ENCODE measurements around the gene DAZAP2.
"Not testable (repeated sequence)": the region's sequence is repeated elsewhere in the genome, so short reads cannot be mapped to it uniquely, and the experiment has no call there.

The DAZAP2 gene

GRCh38 chr12:51218607-51219161 is 19.9 kb upstream of the DAZAP2 start:
- Histone ChIP-seq H3K4me3 (ENCODE audit: low read depth in 1 of 2, low read length in 2 of 2) (peak overlapping the region; percentile 34 to 66), H3K9me3 (ENCODE audit: insufficient read depth, low read length, severe bottlenecking) (no peaks in the 10 kb centered on the region), H2AFZ (ENCODE audit: low read depth, low read length) (peak overlapping the region; percentile 80), H3K9ac (ENCODE audit: low read depth, low read length) (peak overlapping the region; percentile 63), H3K27ac (ENCODE audit: low read length) (peak overlapping the region; percentile 47), H3K27me3 (ENCODE audit: insufficient read depth, low read length, poor library complexity) (peaks cover 2% of the 10 kb centered on the region), H3K36me3 (ENCODE audit: insufficient read depth, low read length) (no peaks in the 10 kb centered on the region), H3K4me2 (ENCODE audit: insufficient read depth, low read length) (peak overlapping the region; percentile 94), H3K79me2 (ENCODE audit: insufficient read depth, low read length) (no peaks in the 10 kb centered on the region), H3K4me1 (ENCODE audit: insufficient read depth, low read length) (peaks cover 18% of the 10 kb centered on the region), H4K20me1 (ENCODE audit: insufficient read depth, low read length) (no peaks in the 10 kb centered on the region)
- ATAC-seq (ENCODE audit: insufficient read depth, low read depth) (peak; percentile 13; the same call in 2 of the 3 replicates), DNase-seq (no peak)
- TF ChIP-seq CTCF (IDR thresholded peaks at IDR 0.05; ENCODE audit: borderline replicate concordance, extremely low read depth, low read length, poor library complexity, severe bottlenecking) (no peak), EZH2 (IDR thresholded peaks at IDR 0.05; ENCODE audit: borderline replicate concordance, low read depth, low read length, severe bottlenecking) (no peak)

- Histone ChIP-seq H3K9ac (ENCODE audit: low read depth, low read length) (no peak overlapping the region), H3K79me2 (ENCODE audit: insufficient read depth, low read length) (no peaks in the 10 kb centered on the region), H4K20me1 (ENCODE audit: insufficient read depth, low read length) (no peaks in the 10 kb centered on the region), H3K27ac (ENCODE audit: low read length) (no peak overlapping the region), H3K4me2 (ENCODE audit: insufficient read depth, low read length) (peak overlapping the region; percentile 94; the same call in 1 of the 2 replicates), H3K27me3 (ENCODE audit: insufficient read depth, low read length, poor library complexity) (peaks cover 2% of the 10 kb centered on the region), H2AFZ (ENCODE audit: low read depth, low read length) (0 out of 2 replicates have a peak overlapping the region, but pooled peaks have one; percentile 7), H3K4me1 (ENCODE audit: insufficient read depth, low read length) (peaks cover 18% of the 10 kb centered on the region), H3K36me3 (ENCODE audit: insufficient read depth, low read length) (no peaks in the 10 kb centered on the region), H3K4me3 (ENCODE audit: low read depth in 1 of 2, low read length in 2 of 2) (no peak overlapping the region), H3K9me3 (ENCODE audit: insufficient read depth, low read length, severe bottlenecking) (no peaks in the 10 kb centered on the region)
- TF ChIP-seq EZH2 (IDR thresholded peaks at IDR 0.05; ENCODE audit: borderline replicate concordance, low read depth, low read length, severe bottlenecking): no peak
- no peak for TF ChIP-seq CTCF (IDR thresholded peaks at IDR 0.05; ENCODE audit: borderline replicate concordance, extremely low read depth, low read length, poor library complexity, severe bottlenecking)
- DNase-seq (no peak), ATAC-seq (ENCODE audit: insufficient read depth, low read depth) (no peak)
Observed at GRCh38 chr12:51219322-51219721, 19.3 kb upstream of the DAZAP2 start.

- peaks cover 18% of the 10 kb centered on the region for H3K4me1 ChIP-seq (ENCODE audit: insufficient read depth, low read length)
- not testable (repeated sequence) for H3K9ac ChIP-seq (ENCODE audit: low read depth, low read length); H3K79me2 ChIP-seq (ENCODE audit: insufficient read depth, low read length); H3K4me2 ChIP-seq (ENCODE audit: insufficient read depth, low read length); H3K36me3 ChIP-seq (ENCODE audit: insufficient read depth, low read length); H3K27me3 ChIP-seq (ENCODE audit: insufficient read depth, low read length, poor library complexity); DNase-seq; ATAC-seq (ENCODE audit: insufficient read depth, low read depth); H3K4me3 ChIP-seq (ENCODE audit: low read depth in 1 of 2, low read length in 2 of 2); H2AFZ ChIP-seq (ENCODE audit: low read depth, low read length); H3K9me3 ChIP-seq (ENCODE audit: insufficient read depth, low read length, severe bottlenecking); H4K20me1 ChIP-seq (ENCODE audit: insufficient read depth, low read length); H3K27ac ChIP-seq (ENCODE audit: low read length)
Observed at GRCh38 chr12:51219857-51220256, 18.8 kb upstream of the DAZAP2 start.

GRCh38 chr12:51222461-51222860 is 16.2 kb upstream of the DAZAP2 start:
- no peaks in the 10 kb centered on the region for H3K36me3 ChIP-seq (ENCODE audit: insufficient read depth, low read length)
- no peak overlapping the region for H2AFZ ChIP-seq (ENCODE audit: low read depth, low read length)
- H3K4me2 ChIP-seq (ENCODE audit: insufficient read depth, low read length): no peak overlapping the region
- no peak overlapping the region for H3K4me3 ChIP-seq (ENCODE audit: low read depth in 1 of 2, low read length in 2 of 2)
- H3K79me2 ChIP-seq (ENCODE audit: insufficient read depth, low read length): no peaks in the 10 kb centered on the region
- no peak overlapping the region for H3K27ac ChIP-seq (ENCODE audit: low read length)
- H3K27me3 ChIP-seq (ENCODE audit: insufficient read depth, low read length, poor library complexity): no peaks in the 10 kb centered on the region
- no peaks in the 10 kb centered on the region for H4K20me1 ChIP-seq (ENCODE audit: insufficient read depth, low read length)
- no peak for DNase-seq
- no peak overlapping the region for H3K9ac ChIP-seq (ENCODE audit: low read depth, low read length)
- no peaks in the 10 kb centered on the region for H3K9me3 ChIP-seq (ENCODE audit: insufficient read depth, low read length, severe bottlenecking)
- ATAC-seq (ENCODE audit: insufficient read depth, low read depth): no peak
- TF ChIP-seq EZH2 (IDR thresholded peaks at IDR 0.05; ENCODE audit: borderline replicate concordance, low read depth, low read length, severe bottlenecking) (no peak), CTCF (IDR thresholded peaks at IDR 0.05; ENCODE audit: borderline replicate concordance, extremely low read depth, low read length, poor library complexity, severe bottlenecking) (no peak)
- peaks cover 14% of the 10 kb centered on the region for H3K4me1 ChIP-seq (ENCODE audit: insufficient read depth, low read length)

Data from DND-41 (cell line).